GM19238 (cell line): ENCODE results near the gene KCNC2.

ENCODE experiments used
- DNase-seq: peaks from one replicate; pipeline ENCODE4 v3.0.0; 2011; ENCODE audit warnings: low spot score; ENCODE audit not compliant: insufficient read length

Gene KCNC2

DNA sequence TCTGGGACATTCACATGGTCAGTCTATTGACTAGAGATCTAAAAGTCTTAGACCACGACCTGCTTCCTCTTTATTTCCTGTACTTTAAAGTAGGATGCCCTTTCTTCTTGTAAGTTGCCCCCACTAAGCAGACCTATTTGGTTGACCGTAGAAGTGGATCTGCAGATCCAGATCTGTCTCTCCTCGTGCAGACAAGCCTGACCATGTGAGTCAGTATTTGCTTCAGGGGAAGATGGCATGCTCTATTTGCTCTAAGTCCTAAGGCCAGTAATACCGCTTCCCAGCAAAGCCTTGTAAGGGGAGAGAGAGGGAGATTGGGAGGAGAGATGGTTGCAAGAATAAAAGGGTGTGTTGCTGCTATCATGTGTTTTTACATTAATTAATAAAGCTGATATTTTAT is 46.8 kb downstream of the KCNC2 start:
- no peak for DNase-seq

DNA sequence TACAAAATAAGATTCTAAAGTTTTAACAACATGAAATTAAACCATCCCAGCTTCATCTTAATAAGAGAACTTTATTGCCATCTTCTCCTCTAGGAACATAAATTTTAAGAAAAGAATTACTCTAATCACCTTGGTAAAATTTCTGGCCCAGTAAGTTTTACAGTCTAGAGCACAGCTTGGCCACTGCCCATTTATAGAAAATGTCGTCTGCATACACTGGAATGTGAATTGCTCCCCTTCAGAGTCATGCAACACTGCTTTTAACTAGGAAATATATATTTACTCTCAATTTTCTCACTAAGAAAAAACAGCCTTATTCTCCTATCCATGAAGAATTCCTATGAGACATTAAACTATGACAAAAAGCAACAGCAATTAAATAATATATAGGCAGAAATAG is 48.2 kb downstream of the KCNC2 start:
- DNase-seq: no peak

DNA sequence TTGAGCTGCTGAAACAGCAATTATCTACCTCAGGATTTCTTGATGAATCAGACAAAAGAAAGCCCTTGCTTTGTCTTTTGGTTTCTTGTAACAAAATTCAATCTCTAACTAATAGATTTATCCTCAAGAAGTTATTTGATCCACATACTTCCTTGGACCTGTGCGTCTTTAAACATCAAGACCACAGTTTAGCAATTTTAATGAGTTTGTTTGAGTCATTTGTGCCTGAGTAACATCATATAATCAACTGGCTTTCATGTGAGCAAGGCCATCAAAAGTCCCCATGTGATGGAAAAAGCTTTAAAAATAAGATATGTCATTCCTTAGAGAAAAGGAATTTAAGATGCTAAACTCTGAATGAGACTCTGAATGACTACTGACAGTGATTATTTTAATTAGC is 52.3 kb downstream of the KCNC2 start:
- DNase-seq: no peak

DNA sequence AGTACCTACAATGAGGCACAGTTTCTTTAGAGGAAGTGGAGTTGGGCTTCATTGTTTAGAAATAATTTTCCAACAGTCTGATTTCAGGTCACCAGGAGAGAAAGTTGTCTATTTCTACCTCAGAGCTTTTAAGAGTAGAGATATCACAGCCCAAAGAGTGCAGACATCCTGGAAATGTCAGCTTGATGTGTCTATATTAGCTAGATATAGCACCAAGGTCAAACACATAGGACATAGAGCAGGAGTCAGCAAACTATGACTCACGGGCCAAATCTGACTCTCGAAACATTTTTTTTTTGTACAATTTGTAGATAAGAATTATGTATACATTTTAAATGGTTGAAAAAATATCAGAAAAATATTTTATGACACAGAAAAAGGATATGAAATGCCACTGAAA is 53.7 kb downstream of the KCNC2 start:
- no peak for DNase-seq

DNA sequence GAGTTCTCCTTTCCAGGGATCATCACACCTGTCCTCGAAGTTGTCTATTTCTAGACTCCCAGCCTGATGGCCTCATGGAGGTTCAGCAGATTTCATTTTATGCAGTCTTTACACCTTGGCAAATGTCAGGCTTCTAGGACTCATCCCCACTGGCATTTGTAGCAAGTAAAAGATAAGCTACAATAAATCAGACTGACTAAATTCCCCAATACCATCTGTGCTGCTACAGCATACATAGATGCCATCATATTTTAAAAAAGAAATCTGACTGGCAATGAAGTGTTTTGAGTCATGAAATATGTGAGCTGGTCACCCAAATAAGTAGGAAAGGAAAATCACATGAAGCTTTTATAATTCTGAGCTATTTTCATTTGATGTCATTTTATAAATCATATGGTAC is 55.3 kb downstream of the KCNC2 start:
- no peak for DNase-seq

DNA sequence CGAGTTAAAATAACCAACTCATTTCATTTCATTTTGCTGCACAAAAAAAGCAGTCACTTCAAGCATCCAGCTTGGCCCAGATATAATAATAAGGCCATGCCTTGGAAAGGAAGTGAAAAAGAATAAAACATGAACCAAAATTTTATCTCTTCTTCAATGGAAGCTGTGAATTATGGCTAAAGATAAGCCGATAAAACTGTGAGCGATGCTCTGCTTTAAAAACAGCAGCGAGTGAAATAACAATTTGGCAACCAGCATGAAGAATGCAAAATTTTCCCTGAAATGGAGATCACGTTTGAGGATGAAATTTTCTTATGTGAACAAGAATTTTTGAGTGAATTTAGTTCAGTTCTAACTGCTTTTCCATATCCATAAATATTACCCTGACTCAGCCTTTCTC is 70.4 kb downstream of the KCNC2 start:
- no peak for DNase-seq

DNA sequence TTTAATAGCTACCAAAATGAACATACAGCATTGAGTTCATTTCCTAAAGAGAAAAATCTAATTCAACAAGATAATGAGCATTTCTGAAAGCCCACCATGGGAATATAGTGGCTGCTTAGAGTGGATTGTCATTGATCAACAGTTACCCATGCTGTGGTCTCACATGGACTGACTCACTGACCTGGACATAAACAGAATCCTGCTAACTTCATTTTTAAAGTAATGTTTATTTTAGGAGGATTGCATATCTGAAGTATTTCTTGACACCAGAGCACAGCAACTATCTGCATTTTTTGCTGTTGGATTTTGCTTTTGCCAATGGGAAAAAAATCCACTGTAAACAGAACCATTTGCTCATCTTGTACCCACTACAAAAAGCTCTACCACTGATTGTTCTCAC is 71.7 kb downstream of the KCNC2 start:
- no peak for DNase-seq

DNA sequence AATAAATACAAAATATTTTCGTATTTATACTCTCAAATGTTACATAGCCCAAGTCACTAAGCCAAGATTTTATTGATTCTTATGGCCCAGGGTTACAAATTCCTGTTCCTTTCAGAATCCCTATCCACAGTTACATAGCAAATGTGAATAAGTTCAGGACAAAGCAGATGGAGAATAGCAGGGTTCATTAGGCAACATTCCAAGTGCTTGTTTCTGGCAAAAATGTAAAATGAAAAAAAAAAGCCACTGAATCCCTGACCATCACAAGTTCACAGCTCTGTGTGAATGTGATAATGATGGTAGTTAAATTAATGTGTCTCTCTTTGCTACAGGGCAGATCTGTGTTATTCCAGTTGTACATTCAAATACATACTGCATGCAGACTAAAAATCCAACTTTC is 74.6 kb downstream of the KCNC2 start:
- DNase-seq: no peak

DNA sequence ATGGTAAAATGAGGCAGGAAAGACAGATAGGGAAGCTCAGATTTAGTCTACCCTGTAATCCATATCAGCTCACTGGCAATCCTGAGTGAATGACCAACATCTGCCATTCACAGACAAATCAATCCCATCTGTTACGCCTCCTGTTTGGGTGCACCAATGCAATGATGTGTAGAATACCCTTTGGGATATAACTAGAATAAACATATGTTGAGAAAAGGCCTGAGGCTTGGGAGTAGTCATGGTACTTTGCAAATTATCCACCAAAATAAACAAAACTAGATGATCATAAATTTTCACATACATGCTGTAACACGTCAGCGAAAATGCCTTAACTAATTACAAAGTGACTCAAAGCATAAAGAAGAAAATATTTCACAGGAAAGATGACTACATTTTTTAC is 78.8 kb downstream of the KCNC2 start:
- DNase-seq: no peak

DNA sequence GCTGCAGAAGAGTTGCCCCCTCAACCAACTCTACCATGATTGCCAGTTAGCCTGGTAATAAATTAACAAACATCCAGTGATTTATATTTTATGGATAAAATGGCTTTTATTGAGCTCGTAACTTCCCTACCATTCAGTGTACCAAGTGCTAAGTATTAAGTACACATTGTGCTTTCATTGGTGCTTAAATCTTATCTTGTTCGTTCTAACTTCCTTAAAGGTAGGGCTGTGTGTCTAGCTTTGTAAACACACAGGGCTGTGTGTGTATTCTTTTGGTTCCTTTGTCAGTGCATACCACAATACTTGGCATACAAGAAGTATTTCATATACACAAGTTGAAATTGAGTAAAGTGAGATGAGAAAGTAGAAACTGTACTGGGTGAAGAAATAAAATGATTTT is 80.4 kb downstream of the KCNC2 start:
- DNase-seq: no peak

DNA sequence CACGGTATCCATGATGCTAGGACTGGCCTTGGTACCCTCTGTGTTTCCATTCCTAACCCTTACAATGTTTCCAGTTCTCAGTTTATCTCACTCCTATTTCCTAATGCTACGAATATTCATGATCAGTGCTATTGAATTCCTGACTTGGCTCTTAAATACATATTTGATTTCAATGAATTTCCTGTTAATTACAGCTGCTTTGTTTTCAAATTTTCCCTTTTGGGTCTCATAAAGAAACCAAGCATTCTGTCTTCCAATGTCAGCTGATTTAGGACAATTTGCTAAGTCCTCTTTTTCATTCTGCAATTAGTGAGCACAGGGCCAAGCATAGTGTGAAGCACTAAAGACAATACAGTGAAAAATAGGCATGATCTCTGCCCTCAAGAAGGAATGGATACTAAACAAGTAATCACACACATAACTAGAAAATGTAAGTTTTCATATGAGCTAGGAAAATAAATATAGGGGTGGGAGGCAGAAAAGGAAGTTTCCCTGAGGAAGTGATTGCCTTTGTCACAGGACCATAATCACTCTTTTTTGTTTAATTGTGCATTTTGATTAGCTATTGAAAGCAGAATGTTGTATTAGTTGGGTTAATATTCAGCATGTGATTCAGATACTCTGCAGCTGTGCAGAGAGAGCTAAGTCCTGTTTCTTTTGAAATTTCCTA is 88.5 kb downstream of the KCNC2 start:
- no peak for DNase-seq

DNA sequence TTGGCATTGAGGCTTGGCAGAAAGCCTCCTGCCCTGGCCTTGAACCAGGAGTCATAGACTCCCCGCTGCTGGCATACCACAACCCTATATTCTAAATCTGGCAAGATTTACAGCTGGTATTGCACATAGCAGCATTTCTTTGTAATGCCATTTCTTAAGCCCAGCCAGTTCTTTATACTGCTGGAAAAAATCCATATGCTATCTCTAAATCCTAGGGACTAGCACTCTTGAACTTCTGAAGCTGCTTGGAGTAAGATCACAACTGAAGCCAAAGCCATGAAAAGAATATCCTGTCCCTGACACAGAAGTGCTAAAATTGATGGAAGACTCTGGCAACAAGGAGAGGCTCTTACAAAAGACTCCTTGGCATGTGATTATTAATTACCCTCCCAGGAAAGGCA is 89.3 kb downstream of the KCNC2 start:
- DNase-seq: no peak

DNA sequence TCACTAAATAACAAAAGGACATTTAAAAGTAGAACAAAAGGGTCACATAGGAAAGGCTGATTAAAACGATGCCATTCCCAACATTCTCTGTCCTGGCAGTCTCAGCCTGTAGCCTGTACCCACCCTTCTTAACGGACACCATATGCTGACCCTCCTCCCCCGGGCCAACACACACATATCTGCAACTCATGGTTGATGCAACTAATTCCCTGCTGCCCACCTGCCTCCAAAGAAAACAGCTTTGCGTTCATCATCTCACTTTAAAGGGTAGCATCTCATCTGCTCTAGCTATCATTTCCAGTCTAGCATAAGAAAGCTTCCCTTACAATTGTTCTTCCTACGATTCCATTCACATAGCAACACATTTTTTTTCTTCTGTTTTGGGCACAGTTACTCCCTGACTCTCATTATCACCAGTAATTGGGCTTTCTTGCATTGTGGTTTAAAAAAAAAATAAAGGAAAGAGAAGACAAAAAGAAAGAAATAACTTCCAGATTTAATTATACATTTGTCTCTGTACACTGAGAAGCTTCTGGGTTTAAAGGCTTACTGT is 92.9 kb downstream of the KCNC2 start:
- no peak for DNase-seq

DNA sequence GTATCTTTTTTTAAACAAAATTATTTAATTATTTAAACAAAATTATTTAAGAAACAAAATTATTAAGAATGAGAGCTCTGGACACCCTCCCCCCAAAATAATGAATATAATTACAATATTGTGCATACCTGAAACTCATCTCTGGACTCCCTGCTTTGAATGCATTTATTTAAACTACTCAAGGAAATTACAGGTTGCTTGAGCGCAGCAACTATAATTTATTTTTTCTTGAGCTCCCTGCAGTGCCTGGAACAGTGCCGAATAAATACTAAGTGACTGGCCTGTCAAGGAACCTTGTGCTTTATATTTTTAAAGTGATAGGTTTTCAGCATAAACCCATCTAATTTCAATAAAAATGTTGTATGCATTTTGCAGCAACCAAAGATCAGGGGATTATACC is 93.9 kb downstream of the KCNC2 start:
- no peak for DNase-seq

DNA sequence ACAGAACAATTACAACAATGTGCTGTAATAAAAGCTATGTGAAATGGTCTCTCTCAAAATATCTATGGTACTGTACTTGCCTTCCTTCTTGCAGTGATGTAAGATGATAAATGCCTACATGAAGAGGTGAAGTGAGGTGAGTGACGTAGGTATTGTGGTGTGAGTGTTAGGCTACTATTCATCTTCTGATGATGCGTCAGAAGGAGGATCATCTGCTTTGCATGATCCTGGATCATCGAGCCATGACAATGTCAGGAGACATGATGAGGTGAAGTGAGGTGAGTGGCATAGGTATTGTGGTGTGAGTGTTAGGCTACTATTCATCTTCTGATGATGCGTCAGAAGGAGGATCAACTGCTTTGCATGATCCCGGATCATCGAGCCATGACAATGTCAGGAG is 105.8 kb downstream of the KCNC2 start:
- no peak for DNase-seq

DNA sequence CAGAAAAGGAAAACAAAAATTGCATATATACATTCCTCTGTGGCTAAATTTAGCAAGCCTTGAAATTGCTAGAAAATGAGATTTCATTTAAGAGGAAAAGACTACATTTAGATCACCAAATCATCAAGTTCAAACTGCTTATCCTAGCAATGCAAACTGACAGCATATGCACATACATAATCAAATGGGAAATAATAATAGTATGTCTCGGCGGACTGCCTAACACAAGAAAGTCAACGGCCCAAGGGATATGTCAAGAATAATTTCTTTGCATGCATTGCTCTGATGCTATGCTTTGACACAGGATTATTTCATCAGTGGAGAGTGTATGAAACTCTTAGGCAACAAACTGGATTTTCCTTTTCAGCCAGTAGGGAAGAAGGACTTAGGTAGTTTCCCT is 107.9 kb downstream of the KCNC2 start:
- no peak for DNase-seq

DNA sequence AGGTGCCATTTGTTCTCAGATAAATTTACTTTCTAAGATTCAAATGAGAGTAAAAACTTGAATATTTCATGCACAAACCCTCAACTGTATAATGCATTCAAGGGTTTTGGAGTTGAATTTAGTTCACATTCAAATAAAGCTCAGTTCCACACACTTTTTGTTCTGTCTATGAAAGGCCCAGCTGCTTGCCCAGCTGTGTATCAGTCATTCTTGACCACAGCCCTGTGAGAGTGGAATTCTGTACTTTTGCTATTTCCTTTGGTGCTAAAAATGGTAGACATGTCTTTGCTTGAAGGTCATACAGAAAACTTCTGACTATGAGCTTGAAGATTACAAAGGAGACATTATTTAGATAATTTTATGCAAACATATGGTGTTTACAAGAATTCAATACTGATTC is 110.4 kb downstream of the KCNC2 start:
- DNase-seq: no peak

DNA sequence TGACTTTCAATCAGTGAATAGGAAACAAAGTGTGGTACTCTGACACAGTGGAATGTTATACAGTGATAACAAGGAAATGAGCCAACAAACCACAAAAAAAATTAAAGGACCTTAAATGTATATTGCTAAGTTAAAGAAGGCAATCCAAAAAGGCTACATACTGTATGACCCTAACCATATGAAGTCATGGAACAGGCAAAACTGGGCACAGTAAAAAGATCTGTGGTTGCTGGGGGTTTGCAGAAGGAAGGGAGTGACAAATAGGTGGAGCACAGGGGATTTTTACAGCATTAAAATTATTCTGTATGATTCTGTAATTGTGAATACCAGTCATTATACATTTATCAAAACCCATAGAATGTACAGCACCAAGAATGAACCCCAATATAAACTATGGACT is 112.6 kb downstream of the KCNC2 start:
- DNase-seq: no peak

DNA sequence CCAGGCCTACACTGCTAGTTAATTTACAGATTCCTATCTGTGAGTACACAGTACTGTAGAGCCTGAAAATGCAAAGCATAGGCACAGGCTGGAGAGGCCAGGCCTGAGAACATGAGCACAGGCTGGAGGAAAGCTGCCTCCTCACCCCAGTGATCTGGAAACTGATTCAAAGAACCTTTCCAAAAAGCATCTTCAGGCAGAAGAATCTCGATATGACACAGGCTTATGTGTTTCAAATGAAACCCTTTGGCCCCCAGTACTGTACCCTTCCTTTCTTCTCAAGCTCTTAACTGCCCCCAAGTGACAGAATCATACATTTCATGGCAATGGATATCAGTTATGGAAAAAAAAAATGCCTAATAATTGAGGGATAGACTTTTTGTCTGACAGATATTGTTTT is 122.0 kb downstream of the KCNC2 start:
- DNase-seq: no peak

DNA sequence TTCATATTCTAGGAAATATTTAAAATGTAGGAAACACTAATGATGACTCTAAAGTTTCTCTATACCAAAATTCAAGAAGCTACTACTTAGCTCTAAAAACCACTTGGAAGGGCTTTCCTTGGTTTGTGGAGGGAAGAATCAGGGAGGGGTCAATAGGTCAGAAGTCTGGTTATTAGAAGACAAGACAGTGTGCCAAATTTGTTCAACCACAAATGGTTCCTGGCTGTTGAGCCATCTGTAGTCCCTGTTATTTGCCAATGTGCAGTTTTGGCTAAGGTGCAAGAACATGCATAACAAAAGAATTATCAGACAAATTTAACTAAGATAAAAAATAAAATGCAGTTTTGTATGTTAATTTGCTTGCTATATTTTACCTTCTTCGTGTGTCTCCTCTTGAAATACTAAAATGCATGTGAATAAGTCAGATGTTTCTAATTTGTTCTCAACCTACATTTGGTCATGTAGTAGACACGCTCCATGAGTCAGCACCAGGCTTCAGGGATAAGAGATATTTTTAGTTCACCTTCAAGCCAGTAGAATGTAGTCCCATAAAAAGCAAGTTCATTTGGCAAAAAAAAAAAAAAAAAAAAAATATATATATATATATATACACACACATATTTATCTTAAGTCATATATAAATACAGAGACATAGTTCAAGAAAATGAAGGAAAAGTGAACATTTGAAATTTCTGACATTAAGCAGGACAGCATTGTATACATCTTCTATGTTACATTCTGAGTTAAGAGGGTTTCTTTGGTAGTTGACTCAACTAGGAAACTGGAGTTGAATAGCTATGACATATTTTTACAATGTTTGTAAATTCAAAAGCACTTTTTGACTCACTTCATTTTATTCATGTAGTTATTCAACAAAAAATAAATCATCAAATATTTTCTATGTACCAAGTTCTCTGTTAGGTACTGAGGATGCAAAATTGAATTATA is 123.3 kb downstream of the KCNC2 start:
- no peak for DNase-seq

DNA sequence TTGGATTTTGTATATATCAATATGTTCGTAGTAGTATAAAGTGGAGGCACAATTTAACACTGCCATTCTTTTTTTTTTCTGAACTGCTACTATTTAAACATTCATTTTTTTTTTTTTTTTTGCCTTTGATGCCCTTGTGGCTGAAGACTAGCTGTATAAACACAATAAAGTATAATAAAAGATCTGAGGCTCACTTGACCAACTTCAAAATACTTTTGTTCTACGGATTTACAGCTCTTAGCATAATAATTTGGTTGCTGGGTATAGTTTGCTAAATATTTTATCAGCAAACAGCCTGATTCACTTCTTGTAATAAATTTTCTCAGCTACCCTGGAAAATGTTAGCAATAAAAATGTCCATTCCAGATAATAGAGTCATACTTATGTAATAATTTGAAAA is 128.3 kb downstream of the KCNC2 start:
- DNase-seq: no peak

DNA sequence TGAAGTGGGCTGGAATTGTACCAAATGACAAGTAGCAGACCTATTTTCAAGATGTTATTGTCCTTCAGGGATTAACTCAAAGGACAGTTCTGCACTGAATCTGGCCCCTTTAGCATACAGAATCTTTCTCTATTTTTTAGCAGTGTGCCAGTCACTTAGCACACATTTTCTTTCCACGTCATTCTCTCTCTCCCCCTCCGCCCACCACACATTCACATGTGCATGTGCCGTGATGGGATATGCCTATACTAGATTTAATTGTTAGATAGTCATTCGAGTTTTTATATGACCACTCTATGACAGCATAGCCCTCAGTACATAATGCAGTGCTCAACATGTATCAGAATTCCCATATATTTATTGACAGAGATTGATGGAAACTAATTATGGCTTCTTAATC is 129.1 kb downstream of the KCNC2 start:
- no peak for DNase-seq

DNA sequence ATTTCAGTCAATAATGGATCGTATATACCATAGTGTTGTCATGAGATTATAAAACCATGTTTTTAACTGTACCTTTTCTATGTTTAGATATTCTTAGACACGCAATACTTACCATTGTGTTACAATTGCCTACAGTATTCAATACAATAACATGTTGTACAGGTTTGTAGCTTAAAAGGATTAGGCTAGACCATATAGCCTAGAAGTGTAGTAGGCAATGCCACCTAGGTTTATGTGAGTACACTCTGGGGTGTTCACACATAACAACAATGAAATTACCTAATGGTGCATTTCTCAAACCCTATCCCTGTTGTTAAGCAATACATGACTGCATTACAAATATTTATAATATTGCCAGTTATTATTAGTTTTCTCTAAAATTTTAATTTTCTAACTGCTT is 144.2 kb downstream of the KCNC2 start:
- no peak for DNase-seq
